ENCODE results near the gene RNF19B.

Gene RNF19B

GRCh38 chr1:32928715-32929114 is 35.9 kb downstream of the RNF19B start:
- Mint-ChIP-seq H3K4me1 (peaks cover 32% of the 10 kb centered on the region), H3K27ac (no peak overlapping the region), H3K27me3 (ENCODE audit: low read depth, poor library complexity) (peaks cover 22% of the 10 kb centered on the region), H3K36me3 (ENCODE audit: low read depth) (no peaks in the 10 kb centered on the region), H3K9me3 (peaks cover 7% of the 10 kb centered on the region), H3K4me3 (no peak overlapping the region)
- TF ChIP-seq CTCF (IDR thresholded peaks at IDR 0.05), result no peak
- DNase-seq, result no peak

- DNase-seq, result no peak
- Mint-ChIP-seq H3K27ac (no peak overlapping the region), H3K4me1 (peaks cover 35% of the 10 kb centered on the region), H3K9me3 (peaks cover 7% of the 10 kb centered on the region), H3K36me3 (ENCODE audit: low read depth) (no peaks in the 10 kb centered on the region), H3K4me3 (no peak overlapping the region), H3K27me3 (ENCODE audit: low read depth, poor library complexity) (peaks cover 25% of the 10 kb centered on the region)
- no peak for TF ChIP-seq CTCF (IDR thresholded peaks at IDR 0.05)
Observed at GRCh38 chr1:32928285-32928684, 36.3 kb downstream of the RNF19B start.

- no peak for DNase-seq
- TF ChIP-seq CTCF (IDR thresholded peaks at IDR 0.05), result no peak
- H3K27ac Mint-ChIP-seq, result no peak overlapping the region
- peaks cover 41% of the 10 kb centered on the region for H3K4me1 Mint-ChIP-seq
- no peak overlapping the region for H3K4me3 Mint-ChIP-seq
- peaks cover 7% of the 10 kb centered on the region for H3K9me3 Mint-ChIP-seq
- no peaks in the 10 kb centered on the region for H3K36me3 Mint-ChIP-seq (ENCODE audit: low read depth)
- H3K27me3 Mint-ChIP-seq (ENCODE audit: low read depth, poor library complexity), result peaks cover 25% of the 10 kb centered on the region
Observed at GRCh38 chr1:32927441-32927840, 37.2 kb downstream of the RNF19B start.

GRCh38 chr1:32926562-32926961 is 38.0 kb downstream of the RNF19B start:
- peaks cover 41% of the 10 kb centered on the region for H3K4me1 Mint-ChIP-seq
- no peaks in the 10 kb centered on the region for H3K36me3 Mint-ChIP-seq (ENCODE audit: low read depth)
- DNase-seq, result no peak
- H3K4me3 Mint-ChIP-seq, result no peak overlapping the region
- H3K9me3 Mint-ChIP-seq, result peaks cover 7% of the 10 kb centered on the region
- peaks cover 34% of the 10 kb centered on the region for H3K27me3 Mint-ChIP-seq (ENCODE audit: low read depth, poor library complexity)
- no peak for TF ChIP-seq CTCF (IDR thresholded peaks at IDR 0.05)
- H3K27ac Mint-ChIP-seq, result no peak overlapping the region

GRCh38 chr1:32925403-32926162 is 39.0 kb downstream of the RNF19B start:
- peak overlapping the region; percentile 82 for H3K27ac Mint-ChIP-seq
- no peak for TF ChIP-seq CTCF (IDR thresholded peaks at IDR 0.05)

GRCh38 chr1:32924881-32925344 is 39.7 kb downstream of the RNF19B start:
- Mint-ChIP-seq H3K36me3 (ENCODE audit: low read depth) (no peaks in the 10 kb centered on the region), H3K27me3 (ENCODE audit: low read depth, poor library complexity) (peaks cover 35% of the 10 kb centered on the region), H3K4me3 (peak overlapping the region; percentile 79), H3K27ac (peak overlapping the region; percentile 82), H3K9me3 (peaks cover 7% of the 10 kb centered on the region), H3K4me1 (peaks cover 49% of the 10 kb centered on the region)
- peak; percentile 82 for DNase-seq
- no peak for TF ChIP-seq CTCF (IDR thresholded peaks at IDR 0.05)

More at GRCh38 chr1:32925403-32926162, 39.0 kb downstream of the RNF19B start:
- Mint-ChIP-seq H3K4me1 (peaks cover 45% of the 10 kb centered on the region), H3K4me3 (peak overlapping the region; percentile 79), H3K9me3 (peaks cover 7% of the 10 kb centered on the region), H3K27me3 (ENCODE audit: low read depth, poor library complexity) (peaks cover 35% of the 10 kb centered on the region), H3K36me3 (ENCODE audit: low read depth) (no peaks in the 10 kb centered on the region)
- DNase-seq, result peak; percentile 46
